NB4 (cell line): ENCODE measurements around the gene CLOCK.

Experiments
- CTCF ChIP-seq: IDR thresholded peaks from one replicate; pipeline ENCODE4 v1.5.1; 2012; ENCODE audit warnings: low read depth, low read length
- POLR2A ChIP-seq: IDR thresholded peaks from 2 replicates; pipeline ENCODE4 v1.6.1; 2011; ENCODE audit warnings: mild to moderate bottlenecking; ENCODE audit not compliant: insufficient read length; ENCODE audit errors: extremely low read depth

DNA sequence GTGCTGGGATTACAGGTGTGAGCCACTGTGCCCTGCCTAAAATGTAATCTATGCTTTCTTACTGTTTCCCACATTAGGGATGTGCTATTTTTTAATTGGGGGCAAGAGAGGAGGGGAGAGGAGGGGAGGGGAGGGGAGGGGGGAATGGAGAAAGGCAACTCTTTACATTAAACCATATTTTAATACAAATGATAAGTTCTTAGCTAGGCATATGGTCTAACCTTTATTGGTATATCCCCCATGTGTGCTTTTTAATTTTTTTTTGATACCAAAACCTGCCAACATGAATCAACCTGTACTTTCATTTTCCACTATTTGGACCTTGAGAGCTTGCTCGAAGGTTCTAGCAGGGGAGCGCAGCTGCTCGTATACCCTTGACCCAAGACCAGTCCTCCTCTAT, 6.4 kb downstream of the CLOCK start:
- TF ChIP-seq CTCF (no peak), POLR2A (no peak)
